KMS-11 (cell line): ENCODE data around the gene VTCN1.

Experiments
- H2AFZ ChIP-seq: fragments of 200-600 bp; sonication (generic); 2 replicates; pipeline ENCODE4 v1.6.1; 2016; ENCODE audit warnings: antibody characterized with exemption, mixed run types, low read depth
- H3K27ac ChIP-seq: fragments of 200-600 bp; sonication (generic); 2 replicates; pipeline ENCODE4 v1.6.1; 2016; ENCODE audit warnings: mild to moderate bottlenecking, mixed run types
- H3K27me3 ChIP-seq: fragments of 200-600 bp; sonication (generic); 2 replicates; pipeline ENCODE4 v1.6.1; 2017; ENCODE audit warnings: mild to moderate bottlenecking, low read depth, mixed run types, moderate library complexity; ENCODE audit not compliant: insufficient read depth
- H3K36me3 ChIP-seq: fragments of 200-600 bp; sonication (generic); 2 replicates; pipeline ENCODE4 v1.6.1; 2017; ENCODE audit warnings: mild to moderate bottlenecking, mixed run types; ENCODE audit not compliant: insufficient read depth
- H3K4me1 ChIP-seq: fragments of 200-600 bp; sonication (generic); 2 replicates; pipeline ENCODE4 v1.6.1; 2016; ENCODE audit warnings: mild to moderate bottlenecking, low read depth, mixed run types; ENCODE audit not compliant: poor library complexity, severe bottlenecking
- H3K4me2 ChIP-seq: fragments of 200-600 bp; sonication (generic); 2 replicates; pipeline ENCODE4 v1.7.0; 2016; ENCODE audit warnings: mild to moderate bottlenecking, mixed run types
- H3K4me3 ChIP-seq: fragments of 200-600 bp; sonication (generic); IDR thresholded peaks from 2 replicates; pipeline ENCODE4 v1.6.1; 2017; ENCODE audit warnings: low read depth, low read length, mixed read lengths; ENCODE audit not compliant: insufficient read depth
- H3K79me2 ChIP-seq: fragments of 200-600 bp; sonication (generic); 2 replicates; pipeline ENCODE4 v1.6.1; 2016; ENCODE audit warnings: low read depth, mixed run types; ENCODE audit not compliant: insufficient read depth
- H3K9ac ChIP-seq: fragments of 200-600 bp; sonication (generic); 2 replicates; pipeline ENCODE4 v1.6.1; 2016; ENCODE audit warnings: mild to moderate bottlenecking, mixed run types
- H4K20me1 ChIP-seq: fragments of 200-600 bp; sonication (generic); 2 replicates; pipeline ENCODE4 v1.6.1; 2016; ENCODE audit warnings: mild to moderate bottlenecking, mixed run types; ENCODE audit not compliant: insufficient read depth
- CTCF ChIP-seq: fragments of 200-600 bp; sonication (generic); conservative IDR thresholded peaks from 2 replicates; pipeline ENCODE4 v1.6.1; 2017; ENCODE audit warnings: low read depth, mild to moderate bottlenecking, antibody characterized with exemption, low read length, moderate library complexity, mixed read lengths

The VTCN1 gene

GRCh38 chr1:117118137-117118536, 92.6 kb downstream of the VTCN1 start:
- Histone ChIP-seq H3K4me2 (no peak overlapping the region), H3K4me1 (no peaks in the 10 kb centered on the region), H3K27ac (no peak overlapping the region), H3K79me2 (no peaks in the 10 kb centered on the region), H3K4me3 (no peak overlapping the region), H4K20me1 (no peaks in the 10 kb centered on the region), H3K27me3 (no peaks in the 10 kb centered on the region), H3K36me3 (no peaks in the 10 kb centered on the region), H3K9ac (no peak overlapping the region), H2AFZ (no peak overlapping the region)
- no peak for TF ChIP-seq CTCF

GRCh38 chr1:117117697-117118096, 93.0 kb downstream of the VTCN1 start:
- Histone ChIP-seq H3K36me3 (no peaks in the 10 kb centered on the region), H3K79me2 (no peaks in the 10 kb centered on the region), H3K4me3 (no peak overlapping the region), H4K20me1 (no peaks in the 10 kb centered on the region), H2AFZ (no peak overlapping the region), H3K27me3 (no peaks in the 10 kb centered on the region), H3K9ac (no peak overlapping the region), H3K4me2 (no peak overlapping the region), H3K4me1 (no peaks in the 10 kb centered on the region), H3K27ac (no peak overlapping the region)
- TF ChIP-seq CTCF: no peak

- TF ChIP-seq CTCF: no peak
- Histone ChIP-seq H3K36me3 (no peaks in the 10 kb centered on the region), H2AFZ (no peak overlapping the region), H3K79me2 (no peaks in the 10 kb centered on the region), H3K4me3 (no peak overlapping the region), H3K4me2 (no peak overlapping the region), H3K27ac (no peak overlapping the region), H3K4me1 (no peaks in the 10 kb centered on the region), H3K27me3 (no peaks in the 10 kb centered on the region), H4K20me1 (no peaks in the 10 kb centered on the region), H3K9ac (no peak overlapping the region)
Observed at GRCh38 chr1:117116784-117117130, 94.0 kb downstream of the VTCN1 start.

GRCh38 chr1:117116090-117116783, 94.5 kb downstream of the VTCN1 start:
- Histone ChIP-seq H3K4me1 (no peaks in the 10 kb centered on the region), H3K36me3 (no peaks in the 10 kb centered on the region), H3K4me2 (no peak overlapping the region), H3K79me2 (no peaks in the 10 kb centered on the region), H3K27me3 (no peaks in the 10 kb centered on the region), H4K20me1 (no peaks in the 10 kb centered on the region), H3K27ac (no peak overlapping the region), H3K9ac (no peak overlapping the region), H3K4me3 (no peak overlapping the region), H2AFZ (no peak overlapping the region)
- no peak for TF ChIP-seq CTCF
